Lung microvascular endothelial cell (primary cell): ENCODE data around the gene RELA. TPM values are rescaled to one million over a fixed set of nuclear protein-coding genes. Genes with fewer than 3 reads are reported as not detected.
"Not testable (repeated sequence)": the region's sequence is repeated elsewhere in the genome, so short reads cannot be mapped to it uniquely, and the experiment has no call there.

Experiments
- DNase-seq, 2 donors: peaks; one replicate each; pipeline versions ENCODE4 v3.0.0 to v3.0.0-alpha.2; 2010; ENCODE audit warnings: low read depth in 2 of 2
- total RNA-seq: library from RNA; depleted of rRNA; stranded (reverse); fragments of >200 nt; gene quantifications from 2 replicates; pipeline ENCODE4 v1.2.1, GENCODE V29; 2014

The RELA gene
- total RNA-seq, 1 donor from 2014 or later = 16.1 TPM

- no peak for DNase-seq
Observed at GRCh38 chr11:65649656-65650546, 12.8 kb downstream of the RELA start.

DNA sequence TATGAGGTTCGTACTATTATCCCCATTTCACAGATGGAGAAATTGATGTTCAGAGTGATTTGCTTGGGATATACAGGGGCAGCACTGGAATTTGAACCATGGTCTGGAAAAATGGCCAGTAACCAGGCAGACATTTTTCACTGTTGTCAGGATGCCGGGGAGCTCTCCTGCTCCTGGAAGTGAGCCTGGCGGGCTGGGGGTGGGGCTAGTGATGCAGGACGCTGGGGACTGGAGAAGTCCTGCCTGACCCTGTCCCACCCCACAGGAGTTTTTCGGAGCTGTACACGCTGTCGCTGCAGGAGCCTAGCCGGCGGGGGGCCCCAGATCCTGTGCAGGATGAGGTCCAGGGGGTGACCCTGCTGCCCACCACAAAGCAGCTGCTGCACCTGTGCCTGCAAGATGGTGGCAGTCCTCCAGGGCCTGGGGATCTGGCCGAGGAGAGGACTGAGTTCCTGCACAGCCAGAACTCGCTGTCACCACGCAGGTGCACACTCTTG, 13.7 kb downstream of the RELA start:
- peak in 1 of 2 donors; percentile 25 for DNase-seq

- DNase-seq = peak; percentile 33 to 65
Observed at GRCh38 chr11:65646958-65647701, 15.6 kb downstream of the RELA start.

DNA sequence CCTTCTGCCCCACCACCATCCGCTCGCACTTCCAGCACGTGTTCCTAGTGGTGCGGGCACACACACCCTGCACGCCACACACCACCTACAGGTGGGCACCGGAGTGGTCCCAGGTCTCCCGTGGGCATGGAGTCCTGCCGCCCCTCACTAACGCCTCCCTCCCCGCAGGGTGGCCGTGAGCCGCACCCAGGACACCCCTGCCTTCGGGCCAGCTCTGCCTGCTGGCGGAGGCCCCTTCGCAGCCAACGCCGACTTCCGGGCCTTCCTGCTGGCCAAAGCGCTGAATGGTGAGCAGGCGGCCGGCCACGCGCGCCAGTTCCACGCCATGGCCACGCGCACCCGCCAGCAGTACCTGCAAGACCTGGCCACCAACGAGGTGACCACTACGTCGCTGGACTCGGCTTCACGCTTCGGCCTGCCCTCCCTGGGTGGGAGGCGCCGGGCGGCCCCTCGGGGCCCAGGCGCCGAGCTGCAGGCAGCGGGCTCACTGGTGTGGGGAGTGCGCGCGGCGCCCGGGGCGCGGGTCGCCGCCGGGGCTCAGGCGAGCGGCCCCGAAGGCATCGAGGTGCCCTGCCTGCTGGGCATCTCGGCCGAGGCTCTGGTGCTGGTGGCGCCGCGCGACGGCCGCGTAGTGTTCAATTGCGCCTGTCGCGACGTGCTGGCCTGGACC, 16.3 kb downstream of the RELA start:
- no peak for DNase-seq

- peak; percentile 24 to 38 for DNase-seq
Observed at GRCh38 chr11:65645710-65646109, 17.0 kb downstream of the RELA start.

DNA sequence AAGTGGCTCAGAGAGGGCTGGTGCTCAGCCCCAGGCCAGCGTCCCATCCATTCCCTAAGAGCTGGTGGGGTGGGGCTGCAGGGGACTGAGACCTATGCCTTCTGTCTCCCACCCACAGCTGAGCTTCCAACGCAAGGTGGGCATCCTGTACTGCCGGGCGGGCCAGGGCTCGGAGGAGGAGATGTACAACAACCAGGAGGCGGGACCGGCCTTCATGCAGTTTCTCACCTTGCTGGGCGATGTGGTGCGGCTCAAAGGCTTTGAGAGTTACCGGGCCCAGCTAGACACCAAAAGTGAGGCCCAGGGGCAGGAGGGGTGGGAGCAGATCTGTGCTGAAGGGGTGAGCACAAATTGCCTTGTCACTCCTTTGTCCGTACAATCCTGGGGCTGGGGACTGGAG, 17.9 kb downstream of the RELA start:
- no peak for DNase-seq

GRCh38 chr11:65643971-65644370, 18.7 kb downstream of the RELA start:
- DNase-seq = no peak

DNA sequence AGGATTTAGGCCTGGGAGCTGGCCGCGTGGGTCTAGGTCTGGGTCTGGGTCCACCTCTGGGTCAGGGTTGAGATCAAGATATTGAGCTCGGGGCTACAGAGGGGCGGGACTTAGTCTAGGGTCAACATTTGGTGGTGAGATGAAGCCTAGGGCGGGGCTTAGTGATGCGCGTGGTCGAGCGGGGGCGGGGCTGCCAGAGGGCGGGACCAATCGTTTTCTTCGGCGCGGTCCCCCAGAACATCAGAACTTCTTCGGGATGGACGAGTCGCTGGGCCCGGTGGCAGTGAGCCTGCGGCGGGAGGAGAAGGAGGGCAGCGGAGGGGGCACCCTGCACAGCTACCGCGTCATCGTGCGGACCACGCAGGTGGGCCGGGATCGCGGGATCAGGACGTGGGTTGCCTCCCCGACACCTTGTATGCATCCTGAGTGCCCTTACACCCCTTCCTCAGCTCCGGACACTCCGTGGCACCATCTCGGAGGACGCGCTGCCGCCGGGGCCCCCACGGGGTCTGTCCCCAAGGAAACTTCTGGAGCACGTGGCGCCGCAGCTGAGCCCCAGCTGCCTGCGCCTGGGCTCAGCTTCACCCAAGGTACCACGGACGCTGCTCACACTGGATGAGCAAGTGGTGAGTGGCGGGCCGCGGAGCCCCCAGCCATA, 20.6 kb downstream of the RELA start:
- no peak for DNase-seq

DNA sequence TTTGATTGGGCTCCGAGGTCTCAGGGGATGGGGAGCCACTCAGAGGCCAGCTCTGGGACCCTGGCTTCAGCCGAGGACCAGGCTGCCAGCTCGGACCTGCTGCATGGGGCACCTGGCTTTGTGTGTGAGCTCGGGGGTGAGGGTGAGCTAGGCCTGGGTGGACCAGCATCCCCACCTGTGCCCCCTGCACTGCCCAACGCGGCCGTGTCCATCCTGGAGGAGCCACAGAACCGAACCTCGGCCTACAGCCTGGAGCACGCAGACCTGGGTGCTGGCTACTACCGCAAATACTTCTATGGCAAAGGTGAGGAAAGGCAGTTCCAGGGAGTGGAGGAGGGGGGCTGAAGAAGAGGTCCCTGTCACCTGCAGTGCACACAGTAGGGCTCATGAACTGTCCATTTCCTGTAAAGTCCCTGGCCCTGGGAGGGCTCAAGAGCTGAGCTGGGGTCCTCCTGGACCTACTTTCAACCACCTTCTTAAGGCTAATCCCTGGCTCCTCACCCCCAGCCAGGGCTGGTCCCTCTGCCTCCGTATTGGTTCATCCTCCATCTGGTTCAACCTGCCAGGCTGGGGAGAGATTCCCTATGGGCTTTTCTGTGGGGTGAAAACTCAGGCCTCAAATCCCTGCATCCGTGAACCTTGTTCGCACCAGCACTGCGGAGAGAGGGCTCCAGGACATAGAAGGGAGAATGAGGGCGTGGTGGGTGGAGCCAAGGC, 21.3 kb downstream of the RELA start:
- DNase-seq = no peak

DNA sequence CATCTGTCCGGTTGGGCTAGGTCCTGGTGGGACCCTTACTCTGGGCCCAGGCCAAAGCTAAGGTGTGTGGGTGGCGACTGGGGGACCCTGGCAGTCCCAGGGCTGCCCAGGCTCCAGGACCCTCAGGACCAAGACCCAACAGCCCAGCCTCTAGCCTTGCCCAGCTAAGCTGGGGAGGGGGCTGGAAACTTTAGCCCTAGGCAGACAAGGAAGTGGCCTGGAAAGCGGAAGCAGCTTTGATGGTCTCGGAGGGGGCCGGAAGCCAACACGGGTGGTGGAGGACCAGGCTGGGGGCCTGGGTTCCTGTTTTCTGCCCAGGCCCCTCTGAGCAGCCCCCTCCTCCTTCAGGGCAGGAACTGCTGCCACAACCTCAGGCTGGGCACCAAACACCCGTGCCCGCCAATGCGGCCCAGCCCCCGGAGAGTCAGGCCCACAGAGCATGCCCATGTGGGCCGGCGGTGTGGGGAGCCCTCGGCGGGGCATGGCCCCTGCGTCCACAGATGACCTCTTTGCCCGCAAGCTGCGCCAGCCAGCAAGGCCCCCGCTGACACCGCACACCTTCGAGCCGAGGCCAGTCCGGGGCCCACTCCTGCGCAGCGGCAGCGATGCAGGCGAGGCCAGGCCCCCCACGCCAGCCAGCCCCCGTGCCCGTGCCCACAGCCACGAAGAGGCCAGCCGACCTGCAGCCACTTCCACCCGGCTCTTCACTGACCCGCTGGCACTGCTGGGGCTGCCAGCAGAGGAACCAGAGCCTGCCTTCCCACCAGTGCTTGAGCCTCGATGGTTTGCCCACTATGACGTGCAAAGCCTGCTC, 22.0 kb downstream of the RELA start:
- peak; percentile 24 to 48 for DNase-seq

DNA sequence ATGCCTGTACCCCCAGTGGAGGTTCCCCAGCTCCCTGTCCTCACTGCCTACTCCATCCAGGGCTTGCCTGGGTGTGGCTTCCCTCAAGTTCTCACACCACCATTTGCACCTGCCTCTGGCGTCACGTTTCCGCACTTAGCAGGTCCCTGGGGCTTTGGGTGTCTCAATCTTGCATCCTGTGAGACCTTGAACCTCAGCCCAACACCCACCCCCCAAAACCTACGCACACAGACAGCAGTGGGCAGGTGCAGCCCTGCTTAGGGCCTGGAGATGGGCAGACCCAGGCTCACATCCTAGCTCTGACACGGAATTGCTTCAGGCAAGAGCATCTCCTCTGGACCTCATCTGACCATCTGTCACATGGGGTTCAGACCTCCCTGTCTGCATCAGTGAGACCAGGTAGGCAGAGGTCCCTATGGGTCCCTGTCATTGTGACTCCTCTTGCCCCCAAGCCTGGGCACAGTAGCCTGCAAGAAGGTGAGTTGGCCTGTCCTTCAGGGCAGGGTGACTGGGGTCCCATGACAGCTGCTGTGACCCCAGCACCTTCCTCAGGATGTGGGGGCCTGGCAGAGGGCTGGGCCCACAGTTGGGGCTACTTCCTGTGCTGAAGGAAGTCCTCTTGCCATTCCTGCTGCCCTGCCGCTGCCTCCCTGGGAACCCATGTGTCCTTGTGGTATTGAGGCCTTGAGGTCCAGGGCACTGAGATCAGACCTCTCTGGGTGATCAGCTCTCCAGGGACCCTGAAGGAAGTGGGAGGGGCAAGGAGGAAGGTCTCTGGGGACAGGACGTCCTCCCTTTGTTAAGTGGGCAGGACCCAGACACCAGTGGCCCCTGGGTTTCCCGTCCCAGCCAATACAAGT, 22.9 kb downstream of the RELA start:
- peak; percentile 43 to 44 for DNase-seq

- DNase-seq = not testable (repeated sequence)
Observed at GRCh38 chr11:65639228-65639597, 23.5 kb downstream of the RELA start.

DNA sequence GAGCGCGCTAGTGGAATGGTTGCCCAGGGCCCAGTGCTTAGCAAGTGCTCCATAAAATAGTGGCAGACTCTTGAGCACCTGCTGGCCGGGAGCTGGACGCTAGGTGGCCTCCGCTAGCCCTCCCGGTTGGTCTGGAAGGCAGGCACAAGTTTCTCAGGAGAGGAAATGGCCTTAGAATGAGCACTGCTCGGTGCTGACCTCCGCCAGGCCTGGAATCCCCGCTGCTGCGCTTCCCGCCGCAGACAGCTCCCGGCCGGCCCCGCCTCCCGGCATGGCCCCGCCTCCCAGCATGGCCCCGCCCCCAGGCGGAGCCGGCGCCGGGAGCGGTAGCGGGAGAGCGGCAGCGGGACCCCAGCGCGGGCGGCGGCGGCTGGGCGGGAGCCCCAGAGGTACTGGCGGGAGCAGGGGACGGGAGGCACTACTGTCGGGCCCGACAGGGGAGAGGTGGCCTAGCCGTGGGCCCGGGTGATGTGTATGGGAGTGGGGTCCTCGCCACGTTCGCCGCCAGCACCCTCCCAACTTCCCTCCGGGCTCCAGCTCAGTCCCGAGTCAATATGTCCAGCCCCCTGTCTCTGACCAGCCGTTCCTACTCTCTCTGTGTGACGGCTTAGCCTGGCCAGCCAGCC, 24.8 kb downstream of the RELA start, which contains the start of gene SIPA1:
Gene SIPA1, plus strand, starts transcription at position 308 of the 626 bp plus-strand sequence. CDS start 2,821 bp downstream, outside the sequence.
- DNase-seq = peak; percentile 91 to 97

- no peak for DNase-seq
Observed at GRCh38 chr11:65637032-65637557, 25.6 kb downstream of the RELA start.

DNA sequence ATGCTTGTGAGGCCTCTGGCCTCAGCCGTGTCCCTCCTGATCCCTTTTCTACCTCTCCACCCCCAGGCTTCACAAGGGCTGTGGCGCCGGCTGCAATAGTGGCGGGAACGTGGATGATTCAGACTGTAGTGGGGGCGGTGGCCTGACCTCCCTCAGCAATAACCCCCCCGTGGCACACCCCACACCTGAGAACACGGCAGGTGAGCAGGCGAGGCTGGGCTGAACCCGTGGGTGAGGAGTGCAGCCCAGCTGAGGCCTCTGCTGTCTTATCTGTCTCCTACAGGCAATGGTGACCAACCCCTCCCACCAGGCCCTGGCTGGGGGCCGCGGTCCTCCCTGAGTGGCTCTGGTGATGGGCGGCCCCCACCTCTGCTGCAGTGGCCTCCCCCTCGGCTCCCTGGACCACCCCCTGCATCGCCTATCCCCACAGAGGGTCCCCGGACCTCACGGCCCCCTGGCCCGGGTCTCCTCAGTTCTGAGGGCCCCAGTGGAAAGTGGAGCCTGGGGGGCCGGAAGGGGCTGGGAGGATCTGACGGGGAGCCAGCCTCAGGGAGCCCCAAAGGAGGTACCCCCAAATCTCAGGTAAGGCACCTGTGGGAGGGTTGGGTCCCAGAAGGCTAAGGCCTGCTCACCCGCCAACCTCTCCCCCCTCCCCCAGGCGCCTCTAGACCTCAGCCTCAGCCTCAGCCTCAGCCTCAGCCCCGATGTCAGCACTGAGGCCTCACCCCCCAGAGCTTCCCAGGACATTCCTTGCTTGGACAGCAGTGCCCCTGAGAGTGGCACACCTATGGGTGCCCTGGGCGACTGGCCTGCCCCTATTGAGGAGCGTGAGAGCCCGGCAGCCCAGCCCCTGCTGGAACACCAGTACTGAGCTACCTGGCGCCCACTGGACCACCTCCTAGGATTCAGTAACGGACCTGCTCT, 26.3 kb downstream of the RELA start:
- DNase-seq = no peak

- no peak for DNase-seq
Observed at GRCh38 chr11:65634905-65635731, 27.6 kb downstream of the RELA start.
